ENCODE measurements around the gene HAUS3. TPM values are rescaled to one million over a fixed set of nuclear protein-coding genes. Genes with fewer than 3 reads are reported as not detected.

Gene HAUS3
- total RNA-seq, 1 experiment from 2014 or later = 17.3 TPM

- ATAC-seq = no peak
- Histone ChIP-seq H3K4me3 (replicated peaks in 1 of 2; ENCODE audit: low read depth in 1 of 2, low read length in 2 of 2) (peak overlapping the region; percentile 94 to 97), H3K9ac (ENCODE audit: low read length) (peak overlapping the region; percentile 83), H3K36me3 (ENCODE audit: control insufficient read depth in 1 of 2, insufficient read depth in 2 of 2, low read length in 2 of 2) (peaks cover 5 to 25% of the 10 kb centered on the region in 2 experiments; a peak in 3 of 4 replicates), H3K9me2 (ENCODE audit: insufficient read depth) (no peaks in the 10 kb centered on the region), H3K4me2 (ENCODE audit: low read length) (peak overlapping the region; percentile 93), H3K27me3 (ENCODE audit: insufficient read depth, low read length) (no peaks in the 10 kb centered on the region), H3K4me1 (ENCODE audit: control insufficient read depth in 1 of 2, insufficient read depth in 2 of 2, low read length in 2 of 2) (peaks cover 7 to 27% of the 10 kb centered on the region in 2 experiments; a peak in 3 of 4 replicates), H3K79me2 (ENCODE audit: insufficient read depth, low read length) (peaks cover 50% of the 10 kb centered on the region), H3K27ac (ENCODE audit: low read depth, low read length) (peak overlapping the region; percentile 72; the same call in 1 of the 2 replicates), H3K9me3 (ENCODE audit: control insufficient read depth in 1 of 2, insufficient read depth in 1 of 2, low read depth in 1 of 2, low read length in 2 of 2) (no peaks in the 10 kb centered on the region), H4K20me1 (ENCODE audit: insufficient read depth) (peaks cover 26% of the 10 kb centered on the region; the same call in 1 of the 2 replicates), H2AFZ (ENCODE audit: low read depth, low read length, poor library complexity, severe bottlenecking) (no peak overlapping the region)
- ChIA-PET RAD21 (ENCODE audit: low non-redundant PET in 1 of 2, low total read pairs in 2 of 2, uncharacterized antibody in 2 of 2, unreplicated experiment in 2 of 2) (no interaction called here), CTCF (interaction anchor here (1.0 kb wide), 1 partner anchor 21 kb away, joined by 3 read pairs; no protein-coding TSS in a partner anchor), POLR2A (interaction anchor here (1.0 kb wide), 1 partner anchor 172 kb away, joined by 3 read pairs; no protein-coding TSS in a partner anchor)
- BruUV-seq (replicated peaks) = no TSS peak
- intact Hi-C loops (cut with micrococcal nuclease) = loop anchor here (5.0 kb wide), 1 partner anchor 171 kb away; no protein-coding TSS in a partner anchor
- no peak for TF ChIP-seq TCF7L2 (IDR thresholded peaks at IDR 0.05; ENCODE audit: borderline replicate concordance, extremely low read depth, insufficient read depth, insufficient read length)
- no peak for TF ChIP-seq EZH2 (IDR thresholded peaks at IDR 0.05)
- no peak for TF ChIP-seq MAX (IDR thresholded peaks at IDR 0.05)
- TF ChIP-seq ZNF274 (IDR thresholded peaks at IDR 0.05; ENCODE audit: low read depth, low read length) = no peak
- TF ChIP-seq POLR2AphosphoS5 (IDR thresholded peaks at IDR 0.05; ENCODE audit: low read depth, low read length) = no peak
- no peak for TF ChIP-seq FOSL1 (IDR thresholded peaks at IDR 0.05; ENCODE audit: low read depth)
- TF ChIP-seq POLR2A (IDR thresholded peaks at IDR 0.05; ENCODE audit: borderline replicate concordance, extremely low read depth, insufficient read depth, insufficient read length) = no peak
- no peak for TF ChIP-seq CTCF (IDR thresholded peaks at IDR 0.05 in 2 of 3, conservative IDR thresholded peaks at IDR 0.05 in 1 of 3; ENCODE audit: borderline replicate concordance in 1 of 3, insufficient read depth in 1 of 3, low read depth in 2 of 3, low read length in 2 of 3)
- no peak for TF ChIP-seq ELF1 (IDR thresholded peaks at IDR 0.05; ENCODE audit: borderline replicate concordance, low read depth)
- TF ChIP-seq CEBPB (IDR thresholded peaks at IDR 0.05; ENCODE audit: low read depth) = no peak
- no peak for TF ChIP-seq YY1 (IDR thresholded peaks at IDR 0.05; ENCODE audit: extremely low read depth, insufficient replicate concordance, low read depth, low read length)
- no peak for TF ChIP-seq SRF (IDR thresholded peaks at IDR 0.05; ENCODE audit: low read depth)
- TF ChIP-seq EGR1 (IDR thresholded peaks at IDR 0.05; ENCODE audit: low read depth) = no peak
- TF ChIP-seq SP1 (IDR thresholded peaks at IDR 0.05; ENCODE audit: low read depth) = no peak
- no peak for TF ChIP-seq EZH2phosphoT487 (IDR thresholded peaks at IDR 0.05; ENCODE audit: borderline replicate concordance)
- TF ChIP-seq REST (IDR thresholded peaks at IDR 0.05; ENCODE audit: low read depth) = no peak
- no peak for TF ChIP-seq RAD21 (IDR thresholded peaks at IDR 0.05; ENCODE audit: low read depth)
- no peak for TF ChIP-seq ATF3 (IDR thresholded peaks at IDR 0.05)
- TF ChIP-seq ZBTB33 (IDR thresholded peaks at IDR 0.05; ENCODE audit: extremely low read depth, insufficient replicate concordance, low read length) = no peak
- no peak for DNase-seq (ENCODE audit: low read depth, low spot score)
Measured at GRCh38 chr4:2241003-2241402, 918 bp downstream of the HAUS3 start.
